CD4-positive, alpha-beta T cell treated with Interleukin-6 at 100 ng/mL for 8 hours (primary cell): ENCODE results near the gene SCUBE1.

ENCODE experiments used
- DNase-seq: peaks from one replicate; pipeline ENCODE4 v3.0.0-alpha.2; 2020; ENCODE audit warnings: mixed read lengths, low spot score

Gene SCUBE1

DNA sequence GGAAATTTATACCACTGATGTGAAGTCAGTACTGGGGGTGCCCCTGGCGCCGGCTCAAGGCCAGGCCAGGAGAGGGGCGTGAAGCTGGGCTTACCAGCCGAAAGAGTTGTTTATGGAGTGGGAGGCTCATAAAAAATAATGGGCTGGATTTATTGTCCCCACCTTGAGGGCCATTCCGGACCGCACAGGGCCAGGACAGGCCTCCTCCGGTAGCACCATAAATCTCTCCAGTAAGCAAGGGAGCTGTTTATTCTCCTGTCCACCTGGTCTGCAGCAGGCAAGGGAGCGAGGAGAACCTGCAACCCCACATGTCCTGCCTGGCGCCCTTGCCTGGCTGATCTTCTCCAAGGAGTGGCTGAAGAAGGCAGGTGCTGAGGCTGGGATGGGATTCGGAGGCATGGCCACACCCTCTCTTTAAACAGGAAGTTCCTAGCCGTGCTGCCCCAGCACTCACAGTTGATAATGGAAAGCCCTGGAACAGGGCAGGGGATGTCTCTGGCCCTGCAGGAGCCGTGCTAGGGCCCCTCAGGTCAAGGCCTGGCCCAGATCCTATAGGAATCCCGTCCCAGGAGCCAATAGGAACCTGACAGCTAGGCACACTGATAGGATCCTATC is 65.1 kb downstream of the SCUBE1 start:
- no peak for DNase-seq

DNA sequence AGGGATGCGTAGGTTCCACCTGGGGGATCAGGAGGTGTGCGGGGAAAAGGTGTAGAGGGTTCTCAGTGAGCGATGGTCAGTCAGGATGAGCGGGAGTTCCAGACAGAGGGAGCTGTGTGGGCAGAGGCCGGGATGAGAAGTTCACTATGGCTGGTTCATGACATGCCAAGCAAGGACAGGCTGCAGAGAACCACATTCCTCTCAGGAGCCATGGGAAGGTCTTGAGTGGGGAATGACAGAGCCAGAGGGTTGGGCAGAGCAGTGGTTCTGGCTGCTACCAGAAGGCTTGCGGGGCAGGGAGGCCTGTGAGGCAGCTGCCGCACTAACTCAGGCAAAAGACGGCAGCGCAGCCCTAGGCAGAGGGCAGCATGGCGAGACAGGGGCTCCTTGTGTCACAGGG is 66.1 kb downstream of the SCUBE1 start:
- no peak for DNase-seq

DNA sequence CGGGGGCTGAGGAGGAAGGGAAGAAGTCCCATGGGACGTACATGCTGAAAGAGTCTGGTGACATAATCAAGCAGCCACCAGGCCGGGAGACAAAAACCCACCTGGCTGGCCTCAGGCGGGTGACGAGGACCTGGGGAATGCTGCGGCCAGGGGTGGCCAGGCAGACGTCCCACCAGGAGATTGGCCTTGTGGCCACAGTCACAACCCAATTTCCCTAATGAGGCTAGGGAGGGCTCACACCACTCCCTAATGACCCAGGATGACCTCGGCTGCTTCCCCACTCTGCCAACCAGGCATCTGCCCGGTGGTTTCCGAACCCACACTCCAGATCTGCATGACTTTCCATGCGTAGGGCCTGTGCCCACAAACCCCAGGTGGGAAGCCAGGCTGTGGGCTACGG is 66.9 kb downstream of the SCUBE1 start:
- no peak for DNase-seq

DNA sequence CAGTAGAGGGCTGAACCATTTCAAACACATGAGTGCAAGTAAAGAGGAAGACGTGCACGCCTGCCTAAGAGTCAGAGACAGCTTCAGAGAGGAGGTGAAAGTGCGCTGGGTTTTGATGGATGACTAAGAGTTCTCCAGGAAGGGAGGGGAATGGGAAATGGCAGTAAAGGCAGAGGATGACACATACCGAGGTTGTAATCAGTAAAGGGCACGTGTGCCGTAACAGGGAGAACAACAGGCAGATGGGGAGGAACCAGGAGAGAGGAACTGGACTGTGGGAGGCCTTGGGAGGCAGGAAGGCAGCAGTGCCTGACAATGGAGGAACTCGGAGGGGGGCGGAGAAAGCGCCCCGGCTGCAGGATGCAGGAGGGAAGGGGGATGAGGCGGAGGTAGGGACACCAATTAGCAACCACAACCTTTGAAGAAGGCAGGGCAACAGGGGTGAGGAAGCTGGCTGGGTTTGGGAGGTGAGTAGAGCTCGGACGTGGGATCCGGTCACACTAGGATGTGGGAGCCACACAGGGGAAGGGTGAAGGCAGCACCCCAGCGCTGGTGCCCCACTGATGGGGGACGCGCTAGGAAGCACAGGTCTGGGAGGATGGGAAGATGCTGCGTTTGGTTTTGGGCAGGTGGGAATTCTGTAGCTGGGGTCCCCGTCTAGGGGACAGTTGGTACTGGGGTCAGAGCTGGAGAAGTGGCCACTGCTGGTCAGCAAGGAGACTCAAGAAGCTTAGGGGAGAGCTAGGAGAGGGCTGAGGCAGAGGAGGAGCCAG is 67.4 kb downstream of the SCUBE1 start:
- DNase-seq: no peak

DNA sequence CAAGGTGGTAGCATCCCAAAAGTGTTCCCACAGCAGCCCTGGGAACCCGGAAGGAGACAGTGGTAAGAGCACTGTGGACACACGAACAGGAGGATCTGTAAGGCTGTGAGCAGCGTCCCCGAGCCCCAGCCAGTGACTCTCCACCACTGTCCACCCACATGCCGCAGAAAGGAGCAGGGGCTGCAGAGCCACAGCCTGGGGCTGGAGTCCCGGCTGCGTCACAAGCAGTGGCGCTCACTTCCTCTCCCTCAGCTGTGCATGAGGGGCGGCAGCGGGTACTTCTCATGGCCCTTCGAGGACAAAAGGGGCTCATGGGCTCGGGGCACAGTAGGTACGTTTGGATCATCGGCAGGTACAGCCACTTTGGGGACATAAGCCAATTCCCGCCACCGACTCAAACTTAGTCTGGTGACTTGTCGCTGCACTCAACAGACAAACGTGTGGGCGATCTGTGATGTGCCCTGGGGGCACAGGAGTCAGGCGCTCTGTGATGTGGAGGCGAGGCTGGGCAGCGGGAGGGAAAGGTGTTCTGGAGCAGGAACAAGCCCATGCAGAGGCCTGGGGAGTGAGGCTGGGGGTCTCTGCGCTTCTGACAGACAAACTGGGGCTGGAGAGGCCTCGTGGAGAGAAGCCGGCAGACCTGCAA is 68.5 kb downstream of the SCUBE1 start:
- DNase-seq: no peak

DNA sequence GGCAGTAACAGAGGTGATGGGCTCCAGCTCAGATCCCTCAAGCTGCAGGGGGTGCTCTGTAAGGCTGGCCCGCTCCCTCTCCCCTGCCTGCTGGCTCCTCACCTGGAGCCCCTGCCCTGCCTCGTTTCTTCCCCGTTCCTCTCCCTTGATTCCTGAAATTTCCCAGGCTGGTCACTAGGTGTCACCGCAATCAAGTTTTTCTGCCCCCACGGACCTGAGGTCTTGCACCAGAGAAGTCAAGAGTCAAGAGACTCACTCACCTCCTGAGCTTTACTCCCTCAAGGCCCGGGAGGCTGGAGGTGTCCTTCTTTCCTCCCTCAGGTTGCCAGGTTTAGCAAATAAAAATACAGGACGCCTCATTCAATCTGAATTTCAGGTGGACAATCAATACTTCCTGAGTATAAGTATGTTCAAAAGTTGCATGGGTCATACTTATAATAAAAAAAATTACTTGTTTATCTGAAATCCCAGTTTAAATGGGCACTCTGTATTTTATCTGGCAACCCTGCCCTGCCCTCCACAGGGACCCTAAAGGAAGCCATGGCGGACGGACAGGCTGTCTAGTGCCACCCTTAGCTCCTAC is 69.2 kb downstream of the SCUBE1 start:
- peak; percentile 32 for DNase-seq

DNA sequence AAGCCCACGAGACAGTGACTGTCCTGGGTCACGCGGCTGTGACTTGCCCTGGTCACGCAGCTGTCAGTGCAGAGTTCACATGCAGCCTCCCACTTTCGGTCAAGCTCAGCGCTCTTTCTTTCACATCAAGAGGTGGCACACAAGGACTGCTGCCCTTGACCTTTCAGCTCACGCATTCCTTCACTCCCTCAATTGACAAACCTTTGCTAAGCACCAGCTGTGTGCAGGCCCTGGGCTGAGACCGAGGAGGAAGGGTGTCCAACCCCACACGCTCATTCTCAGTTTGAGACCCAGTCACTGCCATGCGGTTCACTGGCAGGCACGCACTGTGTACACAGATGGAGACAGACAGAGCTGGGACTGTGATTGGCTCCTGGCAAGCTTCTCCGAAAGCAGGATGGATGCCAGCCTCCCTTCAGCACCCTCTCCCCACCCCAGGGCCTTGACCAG is 70.3 kb downstream of the SCUBE1 start:
- no peak for DNase-seq

DNA sequence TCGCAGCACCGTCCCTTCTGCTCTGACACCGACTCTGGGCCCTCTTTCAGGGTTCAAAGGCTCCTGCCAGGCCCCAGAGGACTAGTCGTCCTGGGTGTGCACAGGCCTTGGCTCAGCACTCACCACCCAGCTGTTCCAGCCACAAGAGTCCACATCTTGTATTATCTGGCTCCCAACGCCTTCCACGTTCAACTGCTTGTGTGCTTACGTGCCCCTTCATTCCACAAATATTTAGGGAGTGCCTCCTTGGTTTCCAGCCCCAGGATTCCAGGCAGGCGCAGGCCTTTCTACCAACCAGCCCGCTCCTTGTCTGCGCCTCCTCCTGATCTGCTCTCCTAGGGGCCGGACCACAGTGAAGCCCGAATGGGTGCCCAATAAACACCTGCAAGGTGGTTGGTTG is 70.9 kb downstream of the SCUBE1 start:
- no peak for DNase-seq

DNA sequence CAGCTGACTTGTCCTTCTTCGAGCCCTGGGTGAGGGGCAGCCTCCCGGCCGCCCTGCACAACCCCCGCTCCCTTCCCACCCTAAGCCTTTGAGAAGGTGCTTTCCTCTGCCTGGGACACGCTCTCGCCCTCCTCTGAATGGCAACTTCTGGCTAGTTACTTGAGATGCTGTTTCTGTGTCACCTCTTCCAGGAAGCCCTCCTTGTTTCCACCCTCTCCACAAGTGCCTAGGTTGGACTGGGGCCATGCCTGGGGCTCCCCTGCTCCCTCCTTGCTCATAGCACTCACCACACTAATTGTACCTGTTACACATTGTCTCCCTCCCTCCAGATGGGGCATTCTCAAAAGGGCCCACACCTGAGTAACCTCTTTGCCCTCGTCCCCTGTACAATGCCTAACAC is 72.2 kb downstream of the SCUBE1 start:
- DNase-seq: no peak

DNA sequence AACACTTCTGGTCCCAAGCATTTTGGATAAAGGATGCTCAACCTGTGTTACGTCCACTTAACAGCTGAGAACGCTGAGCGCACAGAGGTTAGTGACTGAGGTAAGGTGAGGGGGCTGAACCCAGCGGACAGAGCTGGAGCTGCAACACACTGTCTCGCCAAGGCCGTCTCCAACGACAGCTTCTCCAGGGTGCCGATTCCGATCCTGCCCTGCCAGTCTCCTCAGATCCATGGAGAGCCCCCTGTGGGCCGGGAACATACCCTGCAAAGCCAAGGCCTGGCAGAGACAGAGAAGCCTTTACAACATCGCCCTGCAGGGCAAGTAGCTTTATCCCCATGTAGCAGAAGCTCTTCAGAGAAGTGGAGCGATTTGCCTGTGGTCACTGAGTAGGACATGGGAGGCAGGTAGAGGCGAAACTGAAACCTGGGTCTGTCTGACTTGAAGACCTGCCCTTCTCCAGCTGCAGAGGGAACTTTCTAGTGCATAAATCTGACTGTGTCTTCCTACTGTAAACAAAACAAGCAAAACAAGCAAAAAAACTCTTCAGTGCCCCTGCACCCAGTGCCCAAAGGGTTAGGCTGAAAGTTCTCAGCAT is 72.8 kb downstream of the SCUBE1 start:
- no peak for DNase-seq

DNA sequence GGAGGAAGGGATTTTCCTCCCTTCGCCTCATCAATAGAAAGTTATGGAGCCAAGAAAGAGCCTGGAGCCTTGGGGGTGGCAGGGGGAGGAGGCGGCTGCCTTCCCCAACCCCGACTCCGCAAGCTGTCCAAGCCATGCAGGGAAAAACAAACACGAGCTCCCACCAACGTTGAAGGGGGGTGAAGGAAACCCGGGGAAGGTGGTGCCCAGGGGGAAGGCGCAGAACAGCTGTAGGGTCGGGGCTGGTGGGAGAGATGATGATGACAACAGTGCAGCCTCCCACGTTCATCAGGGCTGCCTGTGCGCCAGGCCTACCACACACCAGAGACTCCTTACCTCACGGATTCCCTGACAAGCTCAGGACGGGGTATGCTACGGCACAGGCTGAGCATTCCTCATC is 73.5 kb downstream of the SCUBE1 start:
- no peak for DNase-seq

DNA sequence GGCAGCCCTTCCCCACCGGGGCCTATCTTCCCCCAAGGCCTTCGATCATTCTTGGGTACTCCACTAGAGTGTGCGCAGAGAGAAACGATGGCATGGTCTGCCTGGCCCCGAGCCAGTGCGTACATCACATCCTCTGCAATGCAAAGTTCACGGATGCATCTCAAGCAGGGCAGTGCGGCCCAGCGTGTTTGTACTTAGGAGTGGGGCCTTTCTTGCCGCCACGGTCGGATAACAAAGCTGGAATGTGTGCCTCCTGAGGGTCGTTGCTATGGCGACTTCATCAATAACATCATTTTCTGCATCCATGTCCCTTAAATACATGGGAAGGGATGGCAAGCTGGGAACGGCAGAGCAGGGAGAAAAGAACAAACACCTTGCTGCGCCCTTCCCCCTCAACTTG is 73.9 kb downstream of the SCUBE1 start:
- no peak for DNase-seq

DNA sequence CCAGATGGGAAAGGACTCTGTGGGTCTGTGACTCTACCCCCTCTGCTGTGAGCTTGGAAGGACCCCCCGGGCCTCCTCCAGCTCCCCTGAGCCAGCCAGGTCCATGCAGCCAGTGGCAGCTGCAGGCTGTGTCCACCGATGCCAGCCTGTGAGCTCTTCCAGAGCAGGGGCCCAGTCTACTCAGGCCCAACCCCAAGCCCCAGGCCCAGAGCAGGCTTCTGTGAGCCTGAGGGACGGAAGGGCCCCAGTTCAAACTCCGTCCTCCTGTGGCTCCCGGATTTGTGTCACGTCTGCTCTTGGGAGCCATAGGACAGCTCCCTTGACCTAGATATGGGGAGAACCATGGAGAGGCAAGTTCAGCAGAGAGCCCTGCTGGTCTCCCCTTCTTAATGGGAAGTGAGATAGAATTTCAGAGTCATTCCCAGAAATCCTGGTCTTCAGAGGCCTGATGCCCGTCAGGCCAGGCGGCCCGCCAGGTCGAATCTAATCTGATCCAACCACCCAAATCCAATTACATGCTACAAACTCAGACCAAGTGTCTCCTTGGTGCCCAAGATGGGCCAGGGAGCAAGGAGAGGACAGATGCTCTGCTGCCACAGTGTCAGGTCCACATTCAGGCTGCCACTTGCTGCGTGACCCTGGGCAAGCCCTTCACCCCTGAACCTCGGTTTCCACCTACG is 75.1 kb downstream of the SCUBE1 start:
- DNase-seq: no peak

DNA sequence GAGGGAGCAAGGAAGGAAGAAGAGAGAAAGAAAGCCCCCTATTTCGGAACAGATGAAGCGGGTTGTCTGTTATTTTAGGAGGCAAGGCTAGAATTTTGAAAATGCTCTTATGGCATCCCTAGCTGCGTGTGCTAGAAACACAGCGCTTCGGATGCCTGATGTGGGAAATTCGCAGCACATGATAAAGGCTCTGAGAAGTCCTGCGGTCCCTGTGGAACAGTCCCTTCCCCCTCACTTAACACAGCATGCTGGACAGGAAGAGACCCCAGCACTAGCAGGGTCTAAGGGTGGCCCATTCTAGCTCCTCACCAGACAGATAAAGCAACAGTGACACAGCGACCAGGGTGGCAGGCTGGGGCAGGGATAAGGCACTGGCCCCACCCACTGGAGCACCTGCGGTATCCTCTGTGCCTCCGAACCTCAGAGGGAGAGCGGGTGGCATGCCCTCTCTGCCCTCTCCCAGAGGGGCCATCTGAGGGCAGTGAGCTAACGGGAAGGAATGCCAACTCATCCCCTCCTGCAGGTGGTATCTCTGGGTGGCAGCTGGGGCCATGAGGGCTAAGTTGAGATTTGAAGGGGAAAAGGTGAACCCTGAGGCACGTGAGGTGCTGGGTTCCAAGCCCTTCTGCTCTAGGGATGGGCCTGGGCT is 75.7 kb downstream of the SCUBE1 start:
- DNase-seq: no peak

DNA sequence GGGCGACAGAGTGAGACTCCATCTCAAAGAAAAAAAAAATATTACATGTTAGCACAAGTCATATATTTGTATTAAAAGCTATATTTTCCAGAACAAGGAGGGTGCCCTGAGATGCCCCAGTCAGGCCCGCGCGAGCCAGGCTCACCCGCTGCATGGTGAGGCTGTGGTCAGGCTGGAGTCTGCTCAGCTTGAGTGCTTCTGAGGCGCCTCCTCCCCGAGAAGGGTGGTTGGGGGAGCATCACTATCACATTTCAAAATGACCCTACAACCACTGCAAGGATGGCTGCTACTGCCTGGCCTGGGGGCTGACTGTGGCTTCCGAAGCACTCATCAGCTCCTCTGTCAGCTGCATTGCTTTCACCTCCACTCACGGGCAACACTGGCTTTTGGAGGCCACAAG is 77.1 kb downstream of the SCUBE1 start:
- DNase-seq: no peak

DNA sequence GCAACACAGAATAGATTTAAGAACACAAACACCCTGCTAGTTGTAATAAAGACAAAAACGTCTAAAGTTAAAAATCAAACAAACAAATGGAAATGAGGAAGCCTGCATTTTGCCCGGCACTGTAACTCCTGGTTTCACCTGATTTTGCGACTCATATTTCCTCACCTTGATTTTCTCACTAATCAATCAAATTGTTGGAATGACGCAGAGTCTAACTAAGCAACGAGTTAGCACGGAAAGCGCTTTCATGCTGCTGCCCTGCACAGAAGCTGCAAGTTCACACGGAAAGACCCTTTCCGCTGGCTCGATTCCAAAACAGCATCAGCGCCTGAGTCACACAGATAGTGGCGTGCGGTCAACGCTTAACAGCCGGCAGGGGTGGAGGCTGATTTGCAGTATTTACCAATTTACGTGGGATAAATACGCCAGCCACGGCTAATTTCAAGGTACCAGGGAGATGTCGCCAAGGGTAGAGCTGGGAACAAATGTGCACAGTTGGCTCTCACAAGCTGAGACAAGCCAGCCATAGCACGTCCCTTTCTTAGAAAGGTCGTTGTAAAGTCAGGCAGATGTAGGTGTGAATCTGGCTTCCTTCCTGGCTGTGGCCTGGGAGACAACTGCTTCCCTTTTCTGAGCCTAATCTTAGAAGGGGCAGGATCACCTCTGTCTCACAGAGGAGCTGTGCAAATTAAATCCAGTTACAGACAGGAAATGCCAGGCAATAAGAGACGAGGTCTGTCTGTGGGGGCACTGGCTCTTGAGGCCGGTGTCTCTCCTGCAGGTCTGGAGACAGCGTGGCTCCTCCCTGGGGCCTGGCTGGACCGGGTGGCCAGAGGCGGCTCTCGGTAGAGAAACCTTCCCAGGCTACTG is 79.3 kb downstream of the SCUBE1 start:
- DNase-seq: peak; percentile 87

DNA sequence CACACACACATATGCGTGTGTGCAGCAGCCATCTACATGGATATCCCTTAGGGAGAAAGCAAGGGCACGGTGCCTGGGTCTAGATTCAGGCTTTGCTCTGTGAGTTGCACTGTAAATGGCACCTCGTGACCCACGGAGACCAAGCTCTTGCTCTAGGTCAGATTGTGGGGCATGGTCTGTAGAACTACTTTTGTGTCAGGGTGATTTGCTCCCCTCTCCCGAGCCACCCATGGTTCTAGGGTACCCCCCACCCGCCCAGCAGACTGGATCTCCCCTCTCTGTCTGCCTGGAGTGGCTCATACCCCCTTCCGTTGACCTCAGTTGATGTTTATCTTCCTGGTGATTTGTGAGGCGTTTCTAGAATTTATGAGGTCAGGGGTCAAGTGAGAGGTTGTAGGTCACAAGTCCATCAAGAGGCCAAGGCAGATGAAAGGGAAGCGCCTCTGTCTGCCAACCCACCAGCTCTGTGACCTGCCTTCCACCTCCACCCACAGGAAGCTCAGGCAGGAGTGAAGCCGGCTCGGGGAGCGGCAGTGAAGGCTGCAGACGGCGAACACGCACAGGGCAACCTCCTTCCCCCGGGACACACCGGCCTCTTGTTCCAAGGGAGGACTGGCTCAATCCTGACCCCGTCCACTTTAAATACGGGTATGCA is 80.1 kb downstream of the SCUBE1 start:
- DNase-seq: peak; percentile 37

DNA sequence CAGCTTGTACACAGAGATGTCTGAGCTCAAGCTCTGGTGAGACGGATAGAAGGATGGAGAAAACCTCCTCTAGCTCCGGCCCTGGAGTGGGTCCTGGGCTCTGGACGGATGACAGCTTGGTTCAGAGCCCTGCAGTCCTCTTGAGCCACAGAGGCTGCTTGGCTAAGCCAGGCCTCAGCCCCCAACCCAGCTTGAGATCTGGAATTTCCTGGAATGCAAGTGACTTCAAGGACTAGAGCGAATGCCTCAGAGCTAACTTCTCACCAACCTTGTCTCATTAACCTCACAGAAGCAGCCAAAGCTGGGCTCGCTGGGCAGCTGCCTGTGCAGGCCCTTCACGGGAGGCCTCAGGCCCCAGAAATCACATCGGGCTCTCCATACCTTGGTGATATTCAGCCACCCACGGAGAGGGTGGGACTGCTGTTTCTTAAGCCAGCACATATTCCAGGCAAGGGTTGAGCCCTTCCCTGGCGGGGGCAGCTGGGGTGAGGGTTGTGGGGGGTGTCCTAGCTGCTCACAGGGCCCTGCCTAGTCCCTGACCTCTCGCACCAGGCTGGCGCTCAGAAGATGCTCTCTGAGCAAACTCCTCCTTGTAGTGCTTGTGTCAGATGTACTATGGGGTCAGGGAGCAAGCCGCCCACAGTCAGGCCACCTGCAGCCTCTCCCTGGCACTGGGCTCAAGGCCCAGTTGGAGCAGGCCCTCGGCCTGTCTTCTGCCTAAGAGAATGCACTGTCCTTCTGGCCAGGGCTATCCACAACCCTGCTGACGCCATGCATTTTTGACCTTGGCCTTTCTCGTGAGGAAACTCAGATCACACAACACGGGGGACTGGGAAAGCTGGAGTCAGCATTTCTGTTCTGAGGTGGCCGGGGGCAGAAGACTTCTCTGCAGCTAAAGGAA is 82.6 kb downstream of the SCUBE1 start:
- no peak for DNase-seq

DNA sequence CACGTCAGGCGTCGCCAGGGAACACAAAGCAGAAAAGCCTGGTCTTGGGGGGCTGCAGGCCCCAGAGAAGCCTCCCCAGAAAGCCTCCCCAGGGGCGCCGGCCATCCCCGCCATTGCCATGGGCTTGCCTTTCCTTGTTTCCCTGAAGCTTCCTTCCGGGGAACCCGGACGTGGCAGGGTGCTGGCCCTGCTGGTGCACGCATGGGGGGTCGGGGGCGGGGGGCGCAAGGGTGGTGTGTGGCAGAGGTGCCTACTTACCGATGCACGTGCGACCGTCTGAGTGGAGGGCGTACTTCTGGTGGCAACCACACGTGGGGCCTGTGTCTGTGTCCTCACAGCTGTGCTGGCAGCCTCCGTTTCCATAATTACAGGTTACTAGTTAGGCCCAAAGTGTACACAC is 85.2 kb downstream of the SCUBE1 start:
- DNase-seq: no peak
